Adrenal gland (tissue), 12 donors: ENCODE results near the gene DEGS2. TPM values are rescaled to one million over a fixed set of nuclear protein-coding genes. Genes with fewer than 3 reads are reported as not detected.

Experiments used
- DNase-seq, 7 donors: peaks; one replicate each; pipeline ENCODE4 v3.0.0-alpha.2; 2019 to 2020
- H3K27ac ChIP-seq, 5 donors: fragments of 200-600 bp; sonication (generic) in 4 of 5; 1 replicate in 3 of 5; 2 replicates in 2 of 5; pipeline versions ENCODE4 v1.5.1 to v1.8.0; 2016 to 2020; ENCODE audit warnings: mild to moderate bottlenecking in 1 of 5
- H3K27me3 ChIP-seq: fragments of 200-600 bp; 2 replicates; pipeline ENCODE4 v1.8.0; 2021
- H3K36me3 ChIP-seq, 2 donors: fragments of 200-600 bp; replicated peaks in 1 of 2; 1 replicate in 1 of 2; 2 replicates in 1 of 2; pipeline versions ENCODE4 v1.5.1 to v1.8.0; 2018 to 2022
- H3K4me1 ChIP-seq, 2 donors: fragments of 200-600 bp; replicated peaks in 1 of 2; 1 replicate in 1 of 2; 2 replicates in 1 of 2; pipeline versions ENCODE4 v1.5.1 to v1.8.0; 2018 to 2021
- H3K4me3 ChIP-seq, 4 donors: fragments of 200-600 bp; sonication (generic) in 3 of 4; one replicate each; pipeline ENCODE4 v1.5.1; 2016 to 2018
- H3K9me3 ChIP-seq, 3 donors: fragments of 200-600 bp; sonication (generic) in 1 of 3; replicated peaks in 1 of 3; 1 replicate in 2 of 3; 2 replicates in 1 of 3; pipeline versions ENCODE4 v1.5.1 to v1.8.0; 2016 to 2021
- CTCF ChIP-seq, 6 experiments: fragments of 450-650 bp in 4 of 6; fragments of 200-600 bp in 2 of 6; sonication (generic) in 1 of 6; IDR thresholded peaks; 1 replicate in 5 of 6; 2 replicates in 1 of 6; pipeline versions ENCODE4 v1.5.1 to v1.8.0; 2016 to 2021; ENCODE audit warnings: antibody characterized with exemption in 6 of 6, mild to moderate bottlenecking in 2 of 6, moderate library complexity in 1 of 6
- POLR2A ChIP-seq, 2 donors: fragments of 450-650 bp; IDR thresholded peaks; one replicate each; pipeline ENCODE4 v1.6.1; 2017; ENCODE audit warnings: antibody characterized with exemption in 2 of 2, mild to moderate bottlenecking in 2 of 2, moderate library complexity in 1 of 2
- WGBS, 4 donors: extraction: QIAGEN DNeasy Blood & Tissue Kit in 2 of 4; methylation state at CpG; one replicate each; pipeline versions ENCODE4 v1.1.5 to v1.1.7; 2013 to 2017; 5-methylcytosine and 5-hydroxymethylcytosine counted together
- intact Hi-C, 2 donors: fragments of 100-400 bp; cut with DNase I; formaldehyde crosslinking; loops; one replicate each; pipeline versions ENCODE4 v1.14.1 to v1.15.0; 2022 to 2023
- polyA plus RNA-seq, 3 donors: library from polyadenylated mRNA; stranded (reverse); fragments of 200-250 nt in 2 of 3; fragments of 350-450 nt in 1 of 3; fragmentation: Illumina TruSeq in 1 of 3; extraction: RNeasy Lipid Tissue Mini Kit (QIAGEN cat#74804) in 1 of 3; gene quantifications; one replicate each; pipeline ENCODE4 v1.2.3, GENCODE V29; 2013 to 2014
- total RNA-seq, 9 donors: library from RNA; depleted of rRNA in 4 of 9; stranded (reverse); fragments of >200 nt in 4 of 9; fragments of 120-200 nt in 1 of 9; fragmentation: NEBNext Ultra II Directional in 1 of 9; extraction: Animal tissue kit (Norgen Biotek cat#: 25700) in 1 of 9; gene quantifications; one replicate each; pipeline versions ENCODE4 v1.1.0 to v1.2.4, GENCODE V29; 2013 to 2023
- donor health status: healthy with polysubstance abuse.
- donor health status: Bipolar disorder and iron deficiency.
- donor health status: DM: yes; HTN: yes; CAD: no.
- donor health status: DM: no; HTN: no; CAD: no.
- donor health status: DM: no; HTN: no; CAD: no.
- donor health status: DM: yes; HTN: yes; CAD: no.

Gene DEGS2
- total and polyA plus RNA-seq, 12 donors, result 0.06 to 0.69 (median 0.24) TPM; not detected in 3

GRCh38 chr14:100173353-100173752 lies 13.9 kb upstream of the DEGS2 start:
- Histone ChIP-seq H3K9me3 (no peaks in the 10 kb centered on the region), H3K27me3 (no peaks in the 10 kb centered on the region), H3K4me3 (no peak overlapping the region), H3K36me3 (no peaks in the 10 kb centered on the region), H3K27ac (no peak overlapping the region), H3K4me1 (no peaks in the 10 kb centered on the region)
- no peak for DNase-seq
- WGBS, 4 donors, result 70 to 79% (median 72%) methylated on average over 7 of the region's 7 CpGs
- intact Hi-C loops, result no loop called here
- TF ChIP-seq POLR2A (IDR thresholded peaks at IDR 0.05) (no peak), CTCF (IDR thresholded peaks at IDR 0.05) (no peak)

GRCh38 chr14:100172811-100173210 lies 13.4 kb upstream of the DEGS2 start:
- Histone ChIP-seq H3K9me3 (no peaks in the 10 kb centered on the region), H3K27me3 (no peaks in the 10 kb centered on the region), H3K4me1 (no peaks in the 10 kb centered on the region), H3K4me3 (no peak overlapping the region), H3K36me3 (no peaks in the 10 kb centered on the region), H3K27ac (no peak overlapping the region)
- no peak for TF ChIP-seq POLR2A (IDR thresholded peaks at IDR 0.05)
- no peak for TF ChIP-seq CTCF (IDR thresholded peaks at IDR 0.05)
- intact Hi-C loops, result no loop called here
- WGBS, 4 donors, result 76 to 85% (median 78%) methylated on average over 5 of the region's 5 CpGs
- DNase-seq, result no peak

GRCh38 chr14:100170880-100171279 lies 11.4 kb upstream of the DEGS2 start:
- Histone ChIP-seq H3K4me1 (peaks cover 3 to 7% of the 10 kb centered on the region in 2 donors), H3K9me3 (no peaks in the 10 kb centered on the region), H3K27ac (no peak overlapping the region), H3K36me3 (no peaks in the 10 kb centered on the region), H3K4me3 (no peak overlapping the region), H3K27me3 (no peaks in the 10 kb centered on the region)
- 93 to 98% (median 95%) methylated on average over 2 of the region's 2 CpGs for WGBS, 4 donors
- intact Hi-C loops, result no loop called here
- DNase-seq, result no peak
- TF ChIP-seq POLR2A (IDR thresholded peaks at IDR 0.05) (no peak), CTCF (IDR thresholded peaks at IDR 0.05) (no peak)

- Histone ChIP-seq H3K36me3 (no peaks in the 10 kb centered on the region), H3K27me3 (no peaks in the 10 kb centered on the region), H3K4me1 (peaks cover 3 to 7% of the 10 kb centered on the region in 2 donors), H3K27ac (no peak overlapping the region), H3K9me3 (no peaks in the 10 kb centered on the region), H3K4me3 (no peak overlapping the region)
- TF ChIP-seq CTCF (IDR thresholded peaks at IDR 0.05), result no peak
- TF ChIP-seq POLR2A (IDR thresholded peaks at IDR 0.05), result no peak
- intact Hi-C loops, result no loop called here
- WGBS, 4 donors, result 66 to 100% (median 85%) methylated on average over 1 of the region's 1 CpG
- DNase-seq, result no peak
Measured at GRCh38 chr14:100168506-100168905, 9.1 kb upstream of the DEGS2 start.
